HG02970 (cell line): ENCODE data around the gene MLXIPL.
A peak's percentile ranks its signal among the peaks of the same experiment; 100 is the strongest.
"Not testable (repeated sequence)": the region's sequence is repeated elsewhere in the genome, so short reads cannot be mapped to it uniquely, and the experiment has no call there.

Experiments
- ATAC-seq: cut with Tn5 transposase; IDR thresholded peaks from one replicate; pipeline ENCODE4 v1.9.1; 2021; ENCODE audit warnings: mild to moderate bottlenecking, moderate library complexity, moderate number of reproducible peaks; ENCODE audit not compliant: unreplicated experiment, low FRiP score

Gene MLXIPL, protein sequence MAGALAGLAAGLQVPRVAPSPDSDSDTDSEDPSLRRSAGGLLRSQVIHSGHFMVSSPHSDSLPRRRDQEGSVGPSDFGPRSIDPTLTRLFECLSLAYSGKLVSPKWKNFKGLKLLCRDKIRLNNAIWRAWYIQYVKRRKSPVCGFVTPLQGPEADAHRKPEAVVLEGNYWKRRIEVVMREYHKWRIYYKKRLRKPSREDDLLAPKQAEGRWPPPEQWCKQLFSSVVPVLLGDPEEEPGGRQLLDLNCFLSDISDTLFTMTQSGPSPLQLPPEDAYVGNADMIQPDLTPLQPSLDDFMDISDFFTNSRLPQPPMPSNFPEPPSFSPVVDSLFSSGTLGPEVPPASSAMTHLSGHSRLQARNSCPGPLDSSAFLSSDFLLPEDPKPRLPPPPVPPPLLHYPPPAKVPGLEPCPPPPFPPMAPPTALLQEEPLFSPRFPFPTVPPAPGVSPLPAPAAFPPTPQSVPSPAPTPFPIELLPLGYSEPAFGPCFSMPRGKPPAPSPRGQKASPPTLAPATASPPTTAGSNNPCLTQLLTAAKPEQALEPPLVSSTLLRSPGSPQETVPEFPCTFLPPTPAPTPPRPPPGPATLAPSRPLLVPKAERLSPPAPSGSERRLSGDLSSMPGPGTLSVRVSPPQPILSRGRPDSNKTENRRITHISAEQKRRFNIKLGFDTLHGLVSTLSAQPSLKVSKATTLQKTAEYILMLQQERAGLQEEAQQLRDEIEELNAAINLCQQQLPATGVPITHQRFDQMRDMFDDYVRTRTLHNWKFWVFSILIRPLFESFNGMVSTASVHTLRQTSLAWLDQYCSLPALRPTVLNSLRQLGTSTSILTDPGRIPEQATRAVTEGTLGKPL

DNA sequence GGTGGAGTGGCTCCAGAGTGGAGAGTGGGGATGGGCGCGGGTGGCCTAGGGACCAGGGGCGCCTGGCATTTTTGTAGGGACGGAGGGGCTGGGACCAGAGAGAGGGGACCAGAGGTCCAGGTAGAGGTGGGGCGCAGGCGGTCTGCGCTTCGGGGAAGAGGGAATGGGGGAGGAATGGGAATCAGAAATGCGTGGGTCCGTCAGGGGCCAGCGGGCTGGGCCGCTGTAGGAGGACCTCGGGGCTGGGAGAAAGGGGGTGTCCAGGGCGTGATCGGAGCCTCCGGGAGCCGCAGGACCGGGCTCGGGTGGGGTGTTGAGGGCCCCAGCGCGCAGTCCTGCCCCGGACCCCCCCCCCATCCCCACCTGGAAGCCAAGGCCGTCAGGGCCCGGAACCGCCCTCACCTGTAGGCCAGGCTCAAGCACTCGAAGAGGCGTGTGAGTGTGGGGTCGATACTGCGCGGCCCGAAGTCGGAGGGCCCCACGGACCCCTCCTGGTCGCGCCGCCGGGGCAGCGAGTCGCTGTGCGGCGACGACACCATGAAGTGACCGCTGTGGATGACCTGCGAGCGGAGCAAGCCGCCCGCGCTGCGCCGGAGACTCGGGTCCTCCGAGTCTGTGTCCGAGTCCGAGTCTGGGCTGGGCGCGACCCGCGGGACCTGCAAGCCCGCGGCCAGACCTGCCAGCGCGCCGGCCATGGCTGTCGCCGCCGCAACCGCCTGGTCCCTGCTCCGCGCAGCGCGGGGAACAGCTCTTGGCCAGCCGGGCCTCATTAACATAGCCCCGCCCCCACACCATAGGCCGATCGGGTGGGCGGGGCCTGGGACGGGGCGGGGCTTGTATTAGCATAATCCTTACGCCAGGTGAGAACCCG, at the start of gene MLXIPL:
Gene MLXIPL, minus strand, starts transcription at position 725 of the 871 bp plus-strand sequence. Its CDS starts 30 bp downstream, at position 695.
- no peak for ATAC-seq

DNA sequence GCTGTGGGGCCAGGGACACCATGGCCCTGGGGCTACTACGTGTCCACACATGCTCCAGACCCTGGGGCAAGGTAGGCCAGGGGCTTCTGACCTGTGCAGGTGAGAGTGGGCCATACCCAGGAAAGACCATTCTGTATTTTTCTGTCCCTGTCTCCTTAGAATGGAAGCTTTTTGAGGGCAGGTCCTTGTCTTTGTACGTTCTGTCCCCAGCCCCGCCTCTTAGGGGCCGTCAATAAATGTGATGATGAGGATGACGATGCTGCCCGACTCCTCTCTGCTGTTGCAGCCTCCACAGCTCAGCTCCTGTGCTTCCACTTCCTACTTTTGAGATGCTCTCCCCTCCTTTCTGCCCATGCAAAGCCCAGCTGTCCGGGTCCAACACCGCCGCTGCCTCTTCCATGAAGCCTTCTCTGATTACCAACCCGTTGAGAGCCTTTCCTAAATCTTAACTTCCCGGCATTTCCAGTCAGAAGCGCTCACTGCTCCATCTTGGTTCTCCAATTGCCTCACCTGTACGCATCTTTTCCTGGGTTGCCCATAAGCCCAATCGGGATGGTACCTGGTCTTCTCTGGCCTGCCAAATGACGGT, 47.6 kb upstream of the MLXIPL start:
- ATAC-seq, result no peak

DNA sequence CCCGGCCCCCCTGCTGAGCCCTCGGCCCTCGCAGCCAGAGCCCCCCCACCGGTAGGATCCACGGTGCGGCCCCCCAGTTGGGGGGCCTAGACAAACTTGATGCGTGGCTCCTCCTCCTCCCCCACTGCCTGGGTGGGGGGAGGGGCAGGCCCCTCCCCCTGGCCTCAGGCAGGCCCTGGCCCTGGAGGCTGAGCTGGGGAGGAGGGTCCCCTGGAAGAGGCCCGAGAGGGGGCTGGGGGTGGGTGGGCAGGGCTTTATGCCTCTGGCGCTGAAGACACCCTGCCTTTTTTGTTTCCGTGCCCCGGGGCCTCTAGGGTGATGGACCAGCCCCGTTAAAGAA, 47.0 kb upstream of the MLXIPL start:
- ATAC-seq, result no peak

DNA sequence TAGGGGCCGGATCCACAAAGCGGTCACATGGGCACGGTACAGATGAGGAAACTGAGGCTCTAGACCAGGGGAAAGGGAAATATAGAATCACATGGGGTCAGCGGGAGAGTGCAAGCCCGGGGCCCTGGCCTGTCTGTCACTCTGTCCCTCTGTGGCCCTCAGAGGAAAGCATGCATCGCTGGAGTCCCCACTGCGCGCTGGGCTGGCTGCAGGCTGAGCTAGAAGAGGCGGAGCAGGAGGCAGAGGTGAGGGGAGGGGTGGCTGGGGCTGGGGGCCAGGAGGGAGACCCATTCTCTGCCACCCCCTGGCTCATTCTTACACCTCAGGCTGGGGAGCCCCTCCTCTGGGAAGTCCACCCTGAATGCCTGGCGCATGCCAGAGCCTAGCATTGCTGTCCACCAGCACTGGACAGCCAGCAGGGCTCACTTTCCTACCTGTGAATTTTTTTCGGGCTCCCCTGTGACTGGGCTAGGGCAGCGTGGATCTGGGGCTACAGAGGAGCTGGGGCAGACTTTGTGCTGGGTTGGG, 45.6 kb upstream of the MLXIPL start:
- ATAC-seq, result no peak

DNA sequence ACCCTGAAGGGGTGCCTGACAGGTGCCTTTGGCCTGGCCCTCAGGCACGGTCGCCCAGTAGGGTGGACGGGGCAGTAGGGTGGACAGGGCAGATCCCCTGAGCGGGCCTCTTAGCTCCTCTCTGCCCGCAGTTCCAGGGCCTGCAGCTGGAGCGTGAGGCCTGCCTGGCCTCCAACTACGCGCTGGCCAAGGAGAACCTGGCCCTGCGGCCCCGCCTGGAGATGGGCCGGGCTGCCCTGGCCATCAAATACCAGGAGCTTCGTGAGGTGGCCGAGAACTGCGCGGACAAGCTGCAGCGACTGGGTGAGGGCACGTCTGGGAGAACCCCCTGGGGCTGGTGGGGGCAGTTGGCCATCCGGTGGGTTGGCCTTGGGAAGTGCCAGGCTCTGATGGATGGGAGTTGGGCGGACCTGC, 45.0 kb upstream of the MLXIPL start:
- ATAC-seq, result no peak

DNA sequence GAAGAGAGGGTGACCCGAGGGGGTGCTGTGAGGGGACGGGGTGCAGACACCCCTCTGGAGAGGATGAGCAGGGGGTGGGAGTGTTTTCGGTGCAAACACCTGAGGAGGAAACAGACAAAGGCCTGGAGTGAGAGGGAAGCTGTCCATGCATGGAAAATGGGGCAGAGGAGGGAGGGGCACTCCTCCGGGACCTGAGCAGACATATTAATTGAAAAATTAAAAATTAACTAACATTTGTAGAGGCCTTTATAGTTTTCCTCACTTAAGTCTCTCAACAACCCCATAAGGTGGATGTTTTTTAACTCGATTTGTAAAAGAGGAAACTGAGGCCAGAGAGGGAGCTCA, 44.5 kb upstream of the MLXIPL start:
- ATAC-seq, result no peak

DNA sequence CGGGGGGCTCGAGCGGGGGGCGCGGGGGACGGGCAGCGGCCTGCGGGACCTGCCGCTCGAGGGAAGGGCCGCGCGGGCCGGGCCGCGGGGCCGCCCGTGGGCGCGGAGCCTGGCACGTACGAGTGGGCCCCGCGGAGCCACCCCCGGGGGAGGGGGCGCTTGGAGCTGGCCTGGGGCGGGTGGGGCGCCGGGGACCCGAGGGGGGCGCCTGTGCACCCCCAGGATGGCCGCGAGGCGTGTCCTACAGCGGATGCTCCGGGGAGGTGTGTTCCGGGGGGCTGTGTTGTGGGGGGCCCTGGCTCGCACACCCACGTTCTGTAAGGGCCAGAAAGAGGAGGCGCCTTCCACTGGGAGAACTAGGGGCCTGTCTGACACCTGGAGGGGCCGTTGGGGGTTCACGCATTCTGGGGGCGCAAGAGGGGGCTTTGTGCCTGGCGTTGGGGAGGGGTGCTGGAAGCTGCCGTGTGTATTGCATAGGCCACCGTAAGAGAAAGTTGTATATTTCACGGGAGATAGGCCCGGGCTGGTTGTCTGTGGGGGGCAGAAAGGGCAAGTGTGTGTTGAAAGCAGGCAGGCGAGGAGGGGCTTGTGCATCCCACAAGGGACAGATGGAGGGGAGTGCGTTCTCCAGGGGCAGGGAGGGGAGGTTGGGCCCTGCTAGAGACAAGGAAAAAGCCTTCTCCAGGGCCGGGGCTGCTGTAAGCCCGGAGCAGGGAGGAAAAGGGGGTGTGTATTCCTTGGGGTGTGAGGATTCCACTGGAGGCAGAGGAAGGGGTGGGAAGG, 44.0 kb upstream of the MLXIPL start:
- no peak for ATAC-seq

DNA sequence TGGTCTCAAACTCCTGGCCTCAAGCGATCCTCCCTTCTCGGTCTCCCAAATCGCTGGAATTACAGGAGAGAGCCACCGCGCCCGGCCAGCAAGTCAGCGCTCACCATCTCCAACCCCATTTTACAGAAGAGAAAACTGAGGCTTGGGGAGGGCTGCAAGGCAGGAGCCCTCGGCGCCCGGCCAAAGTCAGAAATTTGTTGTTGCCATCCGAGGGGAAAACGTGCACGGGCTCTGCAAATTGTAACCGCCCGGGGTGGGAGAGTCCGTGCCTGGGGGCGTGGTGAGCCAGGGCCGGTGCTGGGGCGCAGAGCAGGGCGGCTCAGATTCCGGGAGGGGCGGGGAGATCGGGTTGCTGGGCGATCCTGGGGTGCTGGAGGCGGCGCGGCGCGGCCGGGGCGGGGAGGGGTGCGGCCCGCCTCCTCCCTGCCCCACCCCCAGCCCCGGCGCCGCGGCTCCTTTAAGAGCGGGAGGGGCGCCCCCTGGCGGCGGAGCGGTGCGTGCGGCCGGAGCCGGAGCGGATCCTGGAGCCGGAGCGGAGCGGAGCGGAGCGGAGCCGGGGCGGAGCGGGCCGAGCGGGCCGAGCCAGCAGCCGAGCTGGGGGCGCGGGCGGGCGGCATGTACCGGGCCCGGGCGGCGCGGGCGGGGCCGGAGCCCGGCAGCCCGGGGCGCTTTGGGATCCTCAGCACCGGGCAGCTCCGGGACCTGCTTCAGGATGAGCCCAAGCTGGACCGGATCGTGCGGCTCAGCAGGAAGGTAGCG, 43.2 kb upstream of the MLXIPL start, which contains the start of gene VPS37D:
Gene VPS37D, plus strand, starts transcription at position 488 of the 759 bp plus-strand sequence. Its CDS starts 128 bp downstream, at position 616.
- peak; percentile 80 for ATAC-seq

DNA sequence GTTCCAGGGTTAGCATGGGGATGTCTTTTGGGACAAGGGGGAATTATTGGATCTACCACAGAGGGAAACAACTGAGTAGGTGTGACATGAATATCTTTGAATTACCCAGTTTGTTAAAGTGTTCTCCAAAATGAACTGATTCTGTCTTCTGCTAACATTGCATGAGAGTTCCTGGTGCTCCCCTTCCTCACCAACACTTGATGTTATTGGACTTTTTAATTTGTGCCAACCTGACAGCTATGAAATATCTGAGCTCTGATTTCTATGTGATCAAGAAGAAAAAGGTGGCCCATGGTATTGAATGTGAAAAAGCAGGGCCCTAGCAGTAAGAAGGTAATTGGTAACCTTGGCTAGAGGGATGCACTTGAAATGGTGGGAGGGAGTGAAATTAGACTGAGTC, 38.7 kb upstream of the MLXIPL start:
- ATAC-seq, result no peak

DNA sequence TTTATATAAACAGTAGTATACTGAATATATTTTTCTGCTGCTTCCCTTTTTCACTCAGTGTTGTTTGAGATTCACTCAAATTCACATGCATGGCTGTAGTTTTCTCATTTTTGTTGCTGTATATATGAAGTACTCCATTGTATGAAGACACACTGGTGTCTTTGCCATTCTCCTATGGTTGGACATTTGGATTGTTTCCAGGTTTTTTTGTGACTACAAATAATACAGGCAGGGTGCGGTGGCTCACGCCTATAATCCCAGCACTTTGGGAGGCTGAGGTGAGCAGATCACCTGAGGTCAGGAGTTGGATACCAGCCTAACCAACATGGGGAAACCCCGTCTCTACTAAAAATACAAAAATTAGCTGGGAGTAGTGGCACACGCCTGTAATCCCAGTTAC, 36.3 kb upstream of the MLXIPL start:
- not testable (repeated sequence) for ATAC-seq

DNA sequence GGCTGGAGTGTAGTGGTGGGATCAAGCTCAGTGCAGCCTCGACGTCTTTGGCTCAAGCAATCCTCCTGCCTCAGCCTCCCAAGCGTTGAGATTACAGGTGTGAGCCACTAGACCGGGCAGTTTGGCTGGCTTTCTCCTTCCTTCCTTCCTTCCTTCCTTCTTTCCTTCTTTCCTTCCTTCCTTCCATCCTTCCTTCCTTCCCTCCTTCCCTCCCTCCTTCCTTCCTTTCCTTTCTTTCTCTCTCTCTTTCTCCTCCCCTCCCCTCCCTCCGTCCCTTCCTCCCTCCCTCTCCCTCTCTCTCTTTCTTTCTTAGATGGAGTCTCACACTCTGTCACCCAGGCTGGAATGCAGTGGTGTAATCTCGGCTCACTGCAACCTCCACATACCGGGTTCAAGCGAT, 35.7 kb upstream of the MLXIPL start:
- ATAC-seq, result no peak

DNA sequence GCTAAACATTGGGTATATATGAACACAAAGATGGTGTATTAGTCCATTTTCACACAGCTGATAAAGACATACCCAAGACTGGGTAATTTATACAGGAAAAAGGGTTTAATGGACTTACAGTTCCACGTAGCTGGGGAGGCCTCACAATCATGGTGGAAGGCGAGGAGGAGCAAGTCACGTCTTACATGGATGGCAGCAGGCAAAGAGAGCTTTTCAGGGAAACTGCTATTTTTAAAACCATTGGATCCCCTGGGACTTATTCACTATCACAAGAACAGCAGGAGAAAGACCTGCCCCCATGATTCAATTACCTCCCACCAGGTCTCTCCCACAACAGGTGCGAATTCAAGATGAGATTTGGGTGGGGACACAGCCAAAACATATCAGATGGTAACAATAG, 31.0 kb upstream of the MLXIPL start:
- ATAC-seq, result not testable (repeated sequence)

DNA sequence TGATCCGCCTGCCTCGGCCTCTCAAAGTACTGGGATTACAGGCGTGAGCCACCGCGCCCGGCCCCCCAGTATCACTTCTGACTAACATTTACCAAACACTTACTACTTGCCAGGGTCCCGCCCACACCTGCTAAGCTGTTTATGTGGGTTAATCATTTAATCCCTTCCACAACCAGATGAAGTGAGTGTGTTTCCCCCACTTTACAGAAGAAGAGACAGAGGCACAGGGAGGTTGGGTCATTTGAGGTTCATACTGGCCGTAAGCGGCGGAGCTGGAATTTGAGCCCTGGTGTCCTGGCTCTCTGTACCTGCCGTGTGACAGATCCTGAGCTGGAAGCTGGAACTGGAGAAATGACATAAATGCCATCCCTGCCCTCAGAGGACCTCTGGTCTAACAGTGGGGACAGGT, 28.2 kb upstream of the MLXIPL start:
- no peak for ATAC-seq

DNA sequence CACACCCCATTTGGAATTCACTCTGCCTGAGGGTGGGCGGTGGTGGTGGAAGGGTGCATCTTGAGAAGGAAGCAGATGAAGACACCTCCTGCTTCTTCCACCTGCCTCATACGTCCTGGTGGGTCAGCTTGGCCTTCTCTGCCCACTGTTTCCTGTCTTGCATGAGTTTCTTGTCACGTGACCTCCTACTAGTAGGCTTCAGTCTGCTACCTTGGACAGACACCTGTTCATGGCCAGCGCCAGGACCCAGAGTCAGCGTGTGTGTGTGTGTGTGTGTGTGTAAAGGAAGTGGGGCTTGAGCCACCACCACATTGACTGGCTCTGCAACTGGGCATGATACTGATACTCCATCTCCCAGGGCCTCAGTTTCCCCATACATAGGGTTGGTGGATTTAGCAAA, 26.2 kb upstream of the MLXIPL start:
- no peak for ATAC-seq

DNA sequence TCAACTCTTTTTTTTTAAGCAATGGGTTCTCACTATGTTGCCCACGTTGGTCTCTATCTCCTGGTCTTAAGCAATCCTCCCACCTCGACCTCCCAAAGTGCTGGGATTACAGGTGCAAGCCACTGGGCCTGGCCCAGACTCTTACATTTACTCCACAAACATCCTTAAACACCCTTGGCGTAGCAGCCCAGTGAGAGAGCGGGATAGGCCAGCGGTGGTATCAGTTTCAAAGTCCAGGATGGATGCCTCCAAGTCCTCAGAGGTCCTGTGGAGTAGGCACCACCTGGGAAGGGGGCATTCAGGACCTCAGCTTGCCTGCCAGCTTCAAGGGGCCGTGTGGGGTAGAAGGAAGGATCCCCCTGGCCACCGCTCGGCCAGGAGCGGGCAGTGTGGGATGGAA, 25.3 kb upstream of the MLXIPL start:
- no peak for ATAC-seq

DNA sequence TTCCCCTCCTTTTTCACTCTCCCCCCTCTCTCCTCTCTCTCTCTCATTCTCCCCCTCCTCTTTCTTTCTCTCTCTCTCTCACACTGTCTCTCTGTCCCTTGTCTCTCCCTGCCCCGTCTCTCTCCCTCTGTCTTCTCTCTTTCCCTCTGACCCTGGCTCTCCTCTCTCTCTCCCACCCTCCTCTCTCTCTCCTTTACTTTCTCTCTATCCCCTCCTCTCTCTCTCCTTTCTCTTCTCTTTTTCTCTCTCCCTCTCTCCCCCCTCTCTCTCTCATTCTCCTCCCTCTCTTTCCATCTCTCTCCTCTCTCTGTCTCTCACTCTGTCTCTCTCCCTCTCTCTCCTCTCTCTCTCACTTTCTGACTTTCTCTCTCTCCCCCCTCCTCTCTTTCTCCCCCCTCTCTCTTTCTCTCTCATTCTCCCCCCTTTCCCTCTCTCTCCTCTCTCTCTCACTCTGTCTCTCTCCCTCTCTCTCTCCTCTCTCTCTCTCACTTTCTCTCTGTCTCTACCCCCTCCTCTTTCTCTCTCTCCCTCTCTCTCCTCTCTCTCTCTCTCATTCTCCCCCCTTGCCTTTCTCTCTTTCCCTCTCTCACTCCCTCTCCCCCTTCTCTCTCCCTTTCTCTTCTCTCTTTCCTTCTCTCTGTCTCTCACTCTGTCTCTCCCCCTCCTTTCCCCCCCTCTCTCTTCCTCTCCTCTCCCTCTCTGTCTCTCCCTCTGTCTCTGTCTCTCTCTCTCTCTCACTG, 24.4 kb upstream of the MLXIPL start:
- ATAC-seq, result no peak

DNA sequence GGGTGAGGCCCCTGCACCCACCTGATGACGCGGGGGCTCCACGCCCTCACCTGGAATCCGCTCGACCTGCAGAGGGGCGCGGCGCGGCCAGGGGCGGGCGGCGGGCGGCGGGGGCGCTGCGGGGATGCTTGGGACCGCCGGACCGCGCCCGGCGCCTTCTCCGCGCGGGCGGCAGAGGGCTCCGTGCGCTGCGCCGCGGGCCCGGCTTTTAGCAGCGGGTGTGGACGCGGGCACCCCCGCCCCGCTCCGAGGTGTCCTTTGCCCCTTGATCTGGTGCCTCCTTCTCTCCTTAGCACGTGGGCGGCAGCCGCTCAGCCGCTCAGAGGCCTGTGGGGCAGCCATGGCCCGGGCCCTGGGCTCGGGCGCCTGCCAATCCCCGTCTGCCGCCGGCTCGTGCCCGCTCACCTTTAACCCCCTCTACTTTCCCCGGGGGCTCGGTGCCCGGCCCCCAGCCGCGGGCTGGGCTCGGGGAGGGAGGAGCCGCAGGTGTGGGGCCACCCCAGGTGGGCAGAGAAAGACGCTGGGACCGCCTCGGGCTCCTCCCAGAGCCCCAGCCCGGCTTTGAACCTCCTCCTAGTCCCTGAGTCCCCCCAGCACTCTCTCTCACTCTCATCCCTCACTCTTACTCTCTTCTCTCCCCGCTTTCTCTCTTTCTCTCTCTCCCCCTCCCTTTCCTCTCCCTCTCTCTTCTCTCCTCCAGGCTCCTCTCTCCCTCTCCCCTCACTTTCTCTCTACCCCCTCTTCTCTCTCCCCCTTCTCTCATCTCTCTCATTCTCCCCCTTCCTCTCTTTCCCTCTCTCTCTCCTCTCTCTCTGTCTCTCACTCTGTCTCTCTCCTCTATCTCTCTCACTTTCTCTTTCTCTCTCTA, 23.6 kb upstream of the MLXIPL start:
- no peak for ATAC-seq
